Fibroblast of villous mesenchyme (primary cell): ENCODE data around the gene KDM4B. TPM values are rescaled to one million over a fixed set of nuclear protein-coding genes. Genes with fewer than 3 reads are reported as not detected.

Source experiments
- DNase-seq: peaks from one replicate; pipeline ENCODE4 v3.0.0-alpha.2; 2010; ENCODE audit warnings: low read depth
- H3K4me3 ChIP-seq: 2 replicates; pipeline ENCODE4 v1.5.1; 2011; ENCODE audit warnings: low read depth, mild to moderate bottlenecking, low read length
- CTCF ChIP-seq: IDR thresholded peaks from 2 replicates; pipeline ENCODE4 v1.5.1; 2012; ENCODE audit warnings: low read depth, mild to moderate bottlenecking, low read length; ENCODE audit not compliant: insufficient read depth
- total RNA-seq: library from RNA; depleted of rRNA; stranded (reverse); fragments of >200 nt; gene quantifications from 2 replicates; pipeline ENCODE4 v1.2.3, GENCODE V29; 2012

KDM4B gene
- total RNA-seq, 1 donor = 17.7 TPM

- no peak for DNase-seq
- no peak for TF ChIP-seq CTCF
- no peak overlapping the region for H3K4me3 ChIP-seq
These were observed 157.7 kb downstream of the KDM4B start for GRCh38 chr19:5126498-5127223.

- no peak for TF ChIP-seq CTCF
- H3K4me3 ChIP-seq = no peak overlapping the region
- no peak for DNase-seq
These were observed 158.8 kb downstream of the KDM4B start for GRCh38 chr19:5127717-5128116.

GRCh38 chr19:5128251-5128935 lies 159.5 kb downstream of the KDM4B start:
- TF ChIP-seq CTCF = no peak

GRCh38 chr19:5128936-5129389 lies 160.1 kb downstream of the KDM4B start:
- DNase-seq = peak; percentile 52
- TF ChIP-seq CTCF = no peak
- H3K4me3 ChIP-seq = no peak overlapping the region

More at GRCh38 chr19:5128251-5128935, 159.5 kb downstream of the KDM4B start:
- H3K4me3 ChIP-seq = no peak overlapping the region
- DNase-seq = peak; percentile 85

- TF ChIP-seq CTCF = no peak
- no peak overlapping the region for H3K4me3 ChIP-seq
- DNase-seq = no peak
These were observed 160.8 kb downstream of the KDM4B start for GRCh38 chr19:5129691-5130090.

- DNase-seq = no peak
- no peak overlapping the region for H3K4me3 ChIP-seq
- no peak for TF ChIP-seq CTCF
These were observed 161.6 kb downstream of the KDM4B start for GRCh38 chr19:5130371-5131030.
